Adipocyte (in vitro differentiated cells): Measurements from ENCODE around the gene CLDN3.

Experiments used
- DNase-seq: peaks from one replicate; pipeline ENCODE4 v3.0.0-alpha.2; 2015; ENCODE audit warnings: low read depth
- H3K27me3 ChIP-seq: replicated peaks from 2 replicates; pipeline ENCODE4 v1.7.0; 2013; ENCODE audit warnings: mild to moderate bottlenecking, low read length, moderate library complexity; ENCODE audit not compliant: control insufficient read depth, insufficient read depth
- H3K36me3 ChIP-seq: 2 replicates; pipeline ENCODE4 v1.7.0; 2013; ENCODE audit warnings: low read length, mild to moderate bottlenecking, moderate library complexity; ENCODE audit not compliant: control insufficient read depth, insufficient read depth, severe bottlenecking
- H3K4me1 ChIP-seq: 2 replicates; pipeline ENCODE4 v1.7.0; 2013; ENCODE audit warnings: mild to moderate bottlenecking, low read length, moderate library complexity; ENCODE audit not compliant: control insufficient read depth, insufficient read depth
- H3K4me3 ChIP-seq: 2 replicates; pipeline ENCODE4 v1.7.0; 2013; ENCODE audit warnings: mild to moderate bottlenecking, low read length, moderate library complexity
- H3K9ac ChIP-seq: 2 replicates; pipeline ENCODE4 v1.7.0; 2013; ENCODE audit warnings: mild to moderate bottlenecking, low read length, moderate library complexity
- H3K9me3 ChIP-seq: 2 replicates; pipeline ENCODE4 v1.7.0; 2013; ENCODE audit warnings: mild to moderate bottlenecking, low read length, moderate library complexity; ENCODE audit not compliant: control insufficient read depth

Gene CLDN3

GRCh38 chr7:73741600-73741999, 28.5 kb downstream of the CLDN3 start:
- H3K4me1 ChIP-seq: peaks cover 14% of the 10 kb centered on the region
- H3K27me3 ChIP-seq: no peaks in the 10 kb centered on the region
- DNase-seq: no peak
- no peaks in the 10 kb centered on the region for H3K9me3 ChIP-seq
- H3K4me3 ChIP-seq: no peak overlapping the region
- no peak overlapping the region for H3K9ac ChIP-seq
- H3K36me3 ChIP-seq: peaks cover 3% of the 10 kb centered on the region

GRCh38 chr7:73740771-73741170, 29.3 kb downstream of the CLDN3 start:
- Histone ChIP-seq H3K4me3 (no peak overlapping the region), H3K4me1 (peaks cover 14% of the 10 kb centered on the region), H3K9me3 (no peaks in the 10 kb centered on the region), H3K9ac (no peak overlapping the region), H3K36me3 (peaks cover 5% of the 10 kb centered on the region), H3K27me3 (no peaks in the 10 kb centered on the region)
- no peak for DNase-seq

GRCh38 chr7:73740212-73740611, 29.9 kb downstream of the CLDN3 start:
- H3K36me3 ChIP-seq: peaks cover 5% of the 10 kb centered on the region
- no peak overlapping the region for H3K9ac ChIP-seq
- no peak overlapping the region for H3K4me3 ChIP-seq
- no peaks in the 10 kb centered on the region for H3K27me3 ChIP-seq
- no peaks in the 10 kb centered on the region for H3K9me3 ChIP-seq
- no peak for DNase-seq
- H3K4me1 ChIP-seq: peaks cover 15% of the 10 kb centered on the region

GRCh38 chr7:73739387-73739767, 30.7 kb downstream of the CLDN3 start:
- H3K9me3 ChIP-seq: no peaks in the 10 kb centered on the region
- peak overlapping the region; percentile 94 for H3K4me3 ChIP-seq
- peaks cover 5% of the 10 kb centered on the region for H3K36me3 ChIP-seq
- DNase-seq: no peak
- H3K4me1 ChIP-seq: peaks cover 21% of the 10 kb centered on the region
- H3K27me3 ChIP-seq: no peaks in the 10 kb centered on the region
- H3K9ac ChIP-seq: peak overlapping the region; percentile 83

- Histone ChIP-seq H3K9ac (peak within 1 kb of the TSS; percentile 84), H3K4me3 (peak within 1 kb of the TSS; percentile 94), H3K4me1 (peaks cover 21% of the 10 kb centered on the region), H3K9me3 (no peaks in the 10 kb centered on the region), H3K27me3 (no peaks in the 10 kb centered on the region), H3K36me3 (peaks cover 5% of the 10 kb centered on the region)
- peak; percentile 99 for DNase-seq
Measured at GRCh38 chr7:73738612-73739386, 31.3 kb downstream of the CLDN3 start, which contains the start of gene ABHD11. Gene ABHD11 (minus strand): TSS chr7:73738802. CDS start chr7:73738770, 32 bp downstream.

- Histone ChIP-seq H3K36me3 (peaks cover 5% of the 10 kb centered on the region), H3K4me3 (peak overlapping the region; percentile 94), H3K9ac (peak overlapping the region; percentile 84), H3K27me3 (no peaks in the 10 kb centered on the region), H3K9me3 (no peaks in the 10 kb centered on the region), H3K4me1 (peaks cover 21% of the 10 kb centered on the region)
- peak; percentile 78 for DNase-seq
Measured at GRCh38 chr7:73738220-73738611, 31.9 kb downstream of the CLDN3 start.

- Histone ChIP-seq H3K36me3 (peaks cover 5% of the 10 kb centered on the region), H3K4me1 (peaks cover 16% of the 10 kb centered on the region), H3K4me3 (peak overlapping the region; percentile 94), H3K9ac (peak overlapping the region; percentile 84), H3K9me3 (no peaks in the 10 kb centered on the region), H3K27me3 (no peaks in the 10 kb centered on the region)
- DNase-seq: no peak
Measured at GRCh38 chr7:73737491-73738219, 32.4 kb downstream of the CLDN3 start.

GRCh38 chr7:73736885-73737284, 33.2 kb downstream of the CLDN3 start:
- H3K4me3 ChIP-seq: no peak overlapping the region
- H3K9me3 ChIP-seq: no peaks in the 10 kb centered on the region
- H3K9ac ChIP-seq: no peak overlapping the region
- H3K36me3 ChIP-seq: peaks cover 5% of the 10 kb centered on the region
- peaks cover 13% of the 10 kb centered on the region for H3K4me1 ChIP-seq
- DNase-seq: no peak
- H3K27me3 ChIP-seq: no peaks in the 10 kb centered on the region

GRCh38 chr7:73735528-73735905, 34.6 kb downstream of the CLDN3 start:
- H3K9ac ChIP-seq: peak overlapping the region; percentile 73
- peaks cover 5% of the 10 kb centered on the region for H3K36me3 ChIP-seq
- no peaks in the 10 kb centered on the region for H3K27me3 ChIP-seq
- H3K4me1 ChIP-seq: peaks cover 16% of the 10 kb centered on the region
- DNase-seq: no peak
- no peak overlapping the region for H3K4me3 ChIP-seq
- H3K9me3 ChIP-seq: no peaks in the 10 kb centered on the region

GRCh38 chr7:73734619-73735527, 35.2 kb downstream of the CLDN3 start:
- Histone ChIP-seq H3K36me3 (peaks cover 5% of the 10 kb centered on the region), H3K4me1 (peaks cover 16% of the 10 kb centered on the region), H3K4me3 (no peak overlapping the region), H3K9me3 (no peaks in the 10 kb centered on the region), H3K9ac (peak overlapping the region; percentile 73), H3K27me3 (no peaks in the 10 kb centered on the region)
- peak; percentile 90 for DNase-seq

- peaks cover 11% of the 10 kb centered on the region for H3K4me1 ChIP-seq
- peaks cover 5% of the 10 kb centered on the region for H3K36me3 ChIP-seq
Measured at GRCh38 chr7:73732397-73732796, 37.7 kb downstream of the CLDN3 start.

More at GRCh38 chr7:73732397-73732796, 37.7 kb downstream of the CLDN3 start:
- no peaks in the 10 kb centered on the region for H3K27me3 ChIP-seq
- no peaks in the 10 kb centered on the region for H3K9me3 ChIP-seq
- no peak overlapping the region for H3K9ac ChIP-seq
- H3K4me3 ChIP-seq: no peak overlapping the region
- DNase-seq: no peak
